ENCODE measurements around the gene KRT13.

DNA sequence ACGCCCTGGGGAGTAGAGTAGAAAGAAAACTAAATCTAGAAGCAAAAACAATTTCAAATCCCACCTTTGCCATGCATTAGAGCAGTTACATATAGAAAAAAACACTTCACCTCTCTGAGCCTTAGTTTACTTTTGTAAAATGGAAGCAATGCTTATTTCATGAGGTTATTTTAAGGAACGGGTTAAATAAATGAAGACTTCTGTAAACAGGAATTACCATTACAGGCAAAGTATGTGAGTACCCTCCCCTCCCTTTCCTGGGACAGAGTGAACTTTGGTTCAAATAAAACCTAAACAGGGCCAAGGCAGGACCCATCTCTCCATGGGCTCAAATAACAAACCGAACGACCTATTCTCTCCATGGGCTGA lies 17.8 kb upstream of the KRT13 start:
- TF ChIP-seq CTCF (IDR thresholded peaks at IDR 0.05; ENCODE audit: insufficient read depth, low read length) (no peak), SPI1 (IDR thresholded peaks at IDR 0.05; ENCODE audit: borderline replicate concordance, low read depth) (no peak), POLR2AphosphoS5 (IDR thresholded peaks at IDR 0.05; ENCODE audit: low read depth) (no peak)
- TF ChIP-seq, protein P1, sequence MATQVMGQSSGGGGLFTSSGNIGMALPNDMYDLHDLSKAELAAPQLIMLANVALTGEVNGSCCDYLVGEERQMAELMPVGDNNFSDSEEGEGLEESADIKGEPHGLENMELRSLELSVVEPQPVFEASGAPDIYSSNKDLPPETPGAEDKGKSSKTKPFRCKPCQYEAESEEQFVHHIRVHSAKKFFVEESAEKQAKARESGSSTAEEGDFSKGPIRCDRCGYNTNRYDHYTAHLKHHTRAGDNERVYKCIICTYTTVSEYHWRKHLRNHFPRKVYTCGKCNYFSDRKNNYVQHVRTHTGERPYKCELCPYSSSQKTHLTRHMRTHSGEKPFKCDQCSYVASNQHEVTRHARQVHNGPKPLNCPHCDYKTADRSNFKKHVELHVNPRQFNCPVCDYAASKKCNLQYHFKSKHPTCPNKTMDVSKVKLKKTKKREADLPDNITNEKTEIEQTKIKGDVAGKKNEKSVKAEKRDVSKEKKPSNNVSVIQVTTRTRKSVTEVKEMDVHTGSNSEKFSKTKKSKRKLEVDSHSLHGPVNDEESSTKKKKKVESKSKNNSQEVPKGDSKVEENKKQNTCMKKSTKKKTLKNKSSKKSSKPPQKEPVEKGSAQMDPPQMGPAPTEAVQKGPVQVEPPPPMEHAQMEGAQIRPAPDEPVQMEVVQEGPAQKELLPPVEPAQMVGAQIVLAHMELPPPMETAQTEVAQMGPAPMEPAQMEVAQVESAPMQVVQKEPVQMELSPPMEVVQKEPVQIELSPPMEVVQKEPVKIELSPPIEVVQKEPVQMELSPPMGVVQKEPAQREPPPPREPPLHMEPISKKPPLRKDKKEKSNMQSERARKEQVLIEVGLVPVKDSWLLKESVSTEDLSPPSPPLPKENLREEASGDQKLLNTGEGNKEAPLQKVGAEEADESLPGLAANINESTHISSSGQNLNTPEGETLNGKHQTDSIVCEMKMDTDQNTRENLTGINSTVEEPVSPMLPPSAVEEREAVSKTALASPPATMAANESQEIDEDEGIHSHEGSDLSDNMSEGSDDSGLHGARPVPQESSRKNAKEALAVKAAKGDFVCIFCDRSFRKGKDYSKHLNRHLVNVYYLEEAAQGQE (IDR thresholded peaks at IDR 0.05; ENCODE audit: insufficient replicate concordance, low read depth) = no peak
